SKM-1 (cell line): ENCODE measurements around the gene CXCR4.
"Not testable (repeated sequence)": the region's sequence is repeated elsewhere in the genome, so short reads cannot be mapped to it uniquely, and the experiment has no call there.

Source experiments
- DNase-seq: peaks from one replicate; lab custom pipeline; 2025; ENCODE audit not compliant: unreplicated experiment; lab: John Stamatoyannopoulos, UW

The CXCR4 gene

GRCh38 chr2:136115183-136115761, 2.7 kb downstream of the CXCR4 start:
- no peak for DNase-seq

GRCh38 chr2:136114382-136114781, 3.6 kb downstream of the CXCR4 start:
- DNase-seq = no peak

DNA sequence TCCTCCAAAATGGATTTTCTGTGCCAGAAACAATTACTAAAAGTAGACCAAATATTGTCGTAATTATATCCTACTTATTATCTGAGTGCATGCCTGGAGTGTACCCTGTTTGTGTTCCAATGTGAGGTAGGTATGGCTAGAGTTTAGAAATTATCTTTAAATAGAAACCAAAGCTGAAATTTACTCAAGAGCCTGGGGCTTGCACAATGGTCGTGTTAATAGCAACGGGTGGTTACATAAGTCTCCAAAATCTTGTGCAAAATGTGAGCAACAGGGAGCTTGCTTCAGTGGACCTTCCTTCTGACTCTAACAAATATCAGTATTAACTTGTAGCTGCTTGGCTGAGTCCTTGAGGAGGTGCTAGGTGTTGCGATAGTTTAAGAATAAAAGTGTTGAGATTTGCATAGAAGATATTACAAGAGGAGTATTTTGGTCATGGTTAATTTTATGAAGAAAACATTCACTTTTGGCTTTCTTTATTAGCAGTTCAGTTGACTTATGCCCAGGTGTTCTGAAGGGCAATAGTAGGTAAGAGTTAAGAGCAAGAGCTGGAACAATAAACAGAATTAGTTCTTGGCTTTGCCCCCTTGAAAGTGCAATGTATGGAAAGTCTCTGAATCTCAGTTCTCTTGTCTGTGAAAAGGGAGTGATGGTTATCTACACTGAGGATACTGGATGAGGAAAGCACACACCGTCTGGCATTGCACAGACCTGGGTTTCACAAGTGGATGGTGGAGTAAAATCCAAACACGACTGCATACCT, 4.6 kb downstream of the CXCR4 start:
- DNase-seq = peak; percentile 95

GRCh38 chr2:136112317-136113208, 5.4 kb downstream of the CXCR4 start:
- DNase-seq = no peak

DNA sequence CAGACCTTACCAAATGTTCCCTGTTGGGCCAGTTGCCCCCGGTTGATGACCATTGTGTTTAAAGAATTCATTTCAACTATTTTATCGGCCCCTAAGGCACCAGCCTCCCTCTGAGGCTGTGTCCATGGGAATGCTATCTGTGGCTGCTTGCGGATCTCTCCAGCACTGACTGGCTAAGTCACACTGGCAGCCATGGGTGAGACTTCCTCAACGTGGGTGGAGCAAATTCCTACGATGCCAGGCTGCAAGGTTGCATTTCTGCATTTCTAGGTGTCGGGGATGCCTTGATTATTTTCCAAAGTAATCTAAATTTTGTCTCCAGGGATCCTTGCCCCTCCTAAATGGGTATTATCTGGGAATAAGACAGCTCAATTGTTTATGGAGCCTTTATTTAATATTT, 6.2 kb downstream of the CXCR4 start:
- no peak for DNase-seq

DNA sequence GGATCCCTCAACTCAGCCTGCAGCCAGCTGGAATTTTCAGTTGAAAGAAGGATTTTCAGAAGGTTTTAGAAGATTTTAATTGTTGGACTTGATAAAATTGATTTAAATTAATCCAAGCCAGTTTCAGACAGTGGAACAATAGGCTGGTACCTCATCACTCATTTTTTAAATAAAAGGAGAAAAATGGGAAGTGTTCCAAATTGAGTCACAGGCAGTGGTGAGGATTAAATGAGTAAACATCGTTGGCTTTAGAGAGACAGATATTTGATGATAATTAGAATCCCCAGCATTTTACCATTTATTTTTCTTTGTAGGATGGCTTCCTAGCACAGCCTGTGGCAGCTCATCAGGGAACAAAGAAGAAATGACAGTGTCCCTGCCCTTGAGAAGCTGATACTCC, 7.4 kb downstream of the CXCR4 start:
- DNase-seq = no peak

- DNase-seq = no peak
These were observed 9.5 kb downstream of the CXCR4 start for GRCh38 chr2:136108463-136108862.

- DNase-seq = no peak
These were observed 10.6 kb downstream of the CXCR4 start for GRCh38 chr2:136107051-136108033.

- DNase-seq = no peak
These were observed 11.4 kb downstream of the CXCR4 start for GRCh38 chr2:136106505-136106904.

DNA sequence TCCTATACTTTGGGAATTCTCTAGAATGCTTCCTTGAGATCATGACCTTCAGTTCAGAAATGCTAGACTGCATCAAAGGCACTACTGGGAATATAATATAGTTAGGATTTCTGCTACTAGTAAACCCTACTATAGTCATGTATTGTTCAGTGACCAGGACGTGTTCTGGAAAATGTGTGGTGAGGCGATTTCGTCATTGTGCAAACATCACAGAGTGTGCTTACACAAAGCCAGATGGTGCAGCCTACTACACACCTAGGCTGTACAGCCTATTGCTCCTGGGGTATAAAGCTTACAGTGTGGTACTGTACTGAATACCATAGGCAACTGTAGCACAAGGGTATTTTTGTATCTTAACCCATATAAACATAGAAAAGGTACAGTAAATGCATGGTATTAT, 13.0 kb downstream of the CXCR4 start:
- DNase-seq = no peak

GRCh38 chr2:136101042-136101441, 16.9 kb downstream of the CXCR4 start:
- DNase-seq = no peak

- DNase-seq = no peak
These were observed 19.5 kb downstream of the CXCR4 start for GRCh38 chr2:136098441-136098840.

- no peak for DNase-seq
These were observed 24.4 kb downstream of the CXCR4 start for GRCh38 chr2:136093583-136093982.

GRCh38 chr2:136091899-136092298, 26.1 kb downstream of the CXCR4 start:
- no peak for DNase-seq

- not testable (repeated sequence) for DNase-seq
These were observed 30.0 kb downstream of the CXCR4 start for GRCh38 chr2:136087901-136088460.

DNA sequence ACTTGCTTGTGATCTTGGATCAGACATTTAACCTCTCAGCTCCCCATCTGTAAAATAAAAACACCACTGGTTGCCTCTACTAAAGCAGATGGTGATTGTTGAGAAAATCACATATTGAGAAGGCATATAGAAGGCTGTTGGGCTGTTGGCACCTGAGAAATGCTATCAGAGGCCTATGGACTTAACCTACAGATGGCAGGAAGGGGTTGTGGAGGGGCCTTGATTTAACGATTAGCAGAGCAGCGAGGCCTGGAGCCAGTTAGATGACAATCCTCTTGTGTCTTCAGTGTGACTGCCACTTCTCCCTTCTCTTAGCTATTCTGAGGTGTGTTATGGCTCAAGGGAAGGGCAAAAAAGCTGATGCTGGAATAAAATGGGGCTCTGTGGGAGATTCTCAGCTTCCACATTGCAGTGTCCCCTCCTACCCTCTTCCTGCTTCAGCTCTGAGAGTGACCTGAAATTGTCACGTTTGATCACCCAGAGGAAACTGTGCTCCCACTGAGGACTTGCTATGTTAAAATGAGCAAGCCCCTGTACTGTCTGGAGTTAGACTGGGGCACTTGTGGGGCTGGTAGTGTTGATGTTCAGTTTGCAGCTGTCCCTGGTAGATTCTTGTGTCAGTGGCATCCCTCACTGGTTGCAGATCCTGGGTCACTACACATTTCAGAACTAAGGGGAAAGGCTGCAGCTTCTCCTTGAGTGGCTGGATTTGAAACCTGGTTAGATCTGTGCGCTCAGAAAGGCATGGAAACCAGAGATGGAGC, 31.5 kb downstream of the CXCR4 start:
- no peak for DNase-seq

GRCh38 chr2:136085453-136086209, 32.3 kb downstream of the CXCR4 start:
- no peak for DNase-seq

DNA sequence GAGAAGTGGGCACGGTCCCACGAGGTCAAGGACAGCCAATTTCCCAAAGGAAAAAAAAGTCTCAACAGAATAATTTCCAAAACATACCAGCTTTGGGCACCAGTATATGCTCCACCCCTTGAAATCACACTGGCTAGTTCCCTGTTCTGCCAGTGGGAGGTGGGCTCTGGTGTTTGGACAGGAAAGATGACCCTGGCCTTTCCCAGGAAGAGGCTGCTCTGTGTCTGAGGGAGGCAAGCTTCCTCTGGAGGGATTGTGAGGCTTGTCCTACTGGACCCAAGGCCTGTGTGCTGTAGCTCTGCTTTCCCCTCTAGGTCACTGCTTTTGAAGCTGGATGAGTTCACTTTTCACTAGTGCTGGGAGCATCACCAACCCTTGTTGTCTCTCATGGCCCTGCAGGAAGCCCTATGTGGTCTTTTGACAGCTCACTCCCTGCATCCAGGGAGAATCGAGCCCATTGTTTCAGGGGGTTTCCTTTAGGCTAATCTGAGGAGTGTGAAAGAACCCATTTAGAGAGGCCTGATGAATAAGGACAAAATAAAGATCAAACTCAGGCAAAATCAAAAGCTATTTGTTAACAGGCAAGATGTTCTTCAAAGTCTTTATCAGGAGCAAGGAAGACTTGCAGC, 36.3 kb downstream of the CXCR4 start:
- no peak for DNase-seq
